Measurements from ENCODE around the gene POLR2A. TPM values are rescaled to one million over a fixed set of nuclear protein-coding genes. Genes with fewer than 3 reads are reported as not detected.

Gene POLR2A
- total and polyA plus RNA-seq, 12 donors: 8.4 to 61.7 (median 48.4) TPM

DNA sequence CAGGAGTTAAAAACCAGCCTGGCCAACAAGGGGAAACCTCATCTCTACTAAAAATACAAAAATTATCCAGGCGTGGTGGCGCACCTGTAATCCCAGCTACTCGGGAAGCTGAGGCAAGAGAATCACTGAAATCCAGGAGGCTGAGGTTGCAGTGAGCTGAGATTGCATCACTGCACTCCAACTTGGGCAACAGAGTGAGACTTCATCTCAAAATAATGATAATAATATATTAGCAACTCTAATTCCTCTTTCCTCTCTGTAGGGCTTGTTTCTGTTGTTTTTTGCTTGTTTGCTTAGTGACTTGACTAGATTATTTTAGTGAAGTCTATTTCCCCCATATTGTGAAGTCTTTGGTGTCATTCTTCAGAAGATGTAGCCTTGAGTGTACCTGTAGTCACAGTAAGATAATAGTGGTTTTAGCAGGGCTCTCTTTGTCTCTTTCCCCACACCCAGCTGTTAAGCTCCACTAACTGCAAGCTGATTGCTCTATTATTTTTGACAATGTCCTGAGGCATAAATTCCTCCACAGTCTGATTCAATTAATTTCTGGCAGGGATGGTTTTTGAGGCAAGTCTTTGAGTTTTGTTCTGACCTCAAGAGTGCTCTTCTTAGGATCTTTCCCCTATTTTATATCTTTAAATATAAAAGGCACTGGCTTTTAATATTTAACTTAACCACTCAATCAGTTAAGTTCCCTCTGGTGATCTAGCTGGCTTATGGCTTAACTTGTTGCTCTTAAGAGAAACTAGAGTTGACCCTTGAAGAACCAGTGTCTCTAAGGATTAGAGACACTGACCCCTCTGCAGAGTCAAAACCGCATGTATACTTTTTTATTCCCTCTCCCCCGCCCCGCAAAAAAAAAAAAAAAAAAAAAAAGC lies 46.1 kb downstream of the POLR2A start:
- Histone ChIP-seq H3K27me3 (no peaks in the 10 kb centered on the region), H3K4me1 (no peaks in the 10 kb centered on the region), H3K9me3 (peaks cover 0 to 32% (median 12%) of the 10 kb centered on the region in 11 donors), H3K27ac (no peak overlapping the region), H3K36me3 (no peaks in the 10 kb centered on the region), H3K4me3 (no peak overlapping the region)
- intact Hi-C loops (cut with DNase I): no loop called here
- ATAC-seq (no peak), DNase-seq (no peak)
- TF ChIP-seq, protein P1, sequence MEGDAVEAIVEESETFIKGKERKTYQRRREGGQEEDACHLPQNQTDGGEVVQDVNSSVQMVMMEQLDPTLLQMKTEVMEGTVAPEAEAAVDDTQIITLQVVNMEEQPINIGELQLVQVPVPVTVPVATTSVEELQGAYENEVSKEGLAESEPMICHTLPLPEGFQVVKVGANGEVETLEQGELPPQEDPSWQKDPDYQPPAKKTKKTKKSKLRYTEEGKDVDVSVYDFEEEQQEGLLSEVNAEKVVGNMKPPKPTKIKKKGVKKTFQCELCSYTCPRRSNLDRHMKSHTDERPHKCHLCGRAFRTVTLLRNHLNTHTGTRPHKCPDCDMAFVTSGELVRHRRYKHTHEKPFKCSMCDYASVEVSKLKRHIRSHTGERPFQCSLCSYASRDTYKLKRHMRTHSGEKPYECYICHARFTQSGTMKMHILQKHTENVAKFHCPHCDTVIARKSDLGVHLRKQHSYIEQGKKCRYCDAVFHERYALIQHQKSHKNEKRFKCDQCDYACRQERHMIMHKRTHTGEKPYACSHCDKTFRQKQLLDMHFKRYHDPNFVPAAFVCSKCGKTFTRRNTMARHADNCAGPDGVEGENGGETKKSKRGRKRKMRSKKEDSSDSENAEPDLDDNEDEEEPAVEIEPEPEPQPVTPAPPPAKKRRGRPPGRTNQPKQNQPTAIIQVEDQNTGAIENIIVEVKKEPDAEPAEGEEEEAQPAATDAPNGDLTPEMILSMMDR (IDR thresholded peaks at IDR 0.05): no peak
- WGBS, 2 donors: 88 to 92% methylated on average over 6 of the region's 6 CpGs

DNA sequence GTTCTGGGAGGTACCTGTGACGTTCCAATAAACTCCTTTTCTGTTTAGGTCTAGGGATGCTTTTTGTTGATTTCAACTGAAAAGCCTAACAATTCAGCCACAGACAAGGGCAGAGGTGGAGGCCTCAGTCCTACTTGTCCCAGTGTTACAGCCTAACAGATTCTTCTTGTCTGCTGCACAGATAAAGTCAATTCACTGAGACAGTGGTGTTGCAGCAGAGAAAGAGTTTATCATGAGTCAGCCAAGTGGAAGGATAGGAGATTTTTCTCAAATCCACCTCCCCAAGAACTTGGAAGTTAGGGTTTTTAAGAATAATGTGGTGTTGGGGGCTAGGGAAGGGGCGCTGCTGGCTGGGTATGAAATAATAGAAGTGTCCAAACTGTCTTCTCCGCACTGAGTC lies 53.9 kb downstream of the POLR2A start:
- Histone ChIP-seq H3K9me3 (peaks cover 0 to 17% (median 0%) of the 10 kb centered on the region in 11 donors), H3K4me1 (no peaks in the 10 kb centered on the region), H3K27me3 (no peaks in the 10 kb centered on the region), H3K4me3 (no peak overlapping the region), H3K36me3 (no peaks in the 10 kb centered on the region), H3K27ac (no peak overlapping the region)
- DNase-seq (no peak), ATAC-seq (no peak)
- intact Hi-C loops (cut with DNase I): no loop called here
- WGBS, 2 donors: 76 to 89% methylated on average over 3 of the region's 3 CpGs
- TF ChIP-seq, protein P1 (IDR thresholded peaks at IDR 0.05): no peak

DNA sequence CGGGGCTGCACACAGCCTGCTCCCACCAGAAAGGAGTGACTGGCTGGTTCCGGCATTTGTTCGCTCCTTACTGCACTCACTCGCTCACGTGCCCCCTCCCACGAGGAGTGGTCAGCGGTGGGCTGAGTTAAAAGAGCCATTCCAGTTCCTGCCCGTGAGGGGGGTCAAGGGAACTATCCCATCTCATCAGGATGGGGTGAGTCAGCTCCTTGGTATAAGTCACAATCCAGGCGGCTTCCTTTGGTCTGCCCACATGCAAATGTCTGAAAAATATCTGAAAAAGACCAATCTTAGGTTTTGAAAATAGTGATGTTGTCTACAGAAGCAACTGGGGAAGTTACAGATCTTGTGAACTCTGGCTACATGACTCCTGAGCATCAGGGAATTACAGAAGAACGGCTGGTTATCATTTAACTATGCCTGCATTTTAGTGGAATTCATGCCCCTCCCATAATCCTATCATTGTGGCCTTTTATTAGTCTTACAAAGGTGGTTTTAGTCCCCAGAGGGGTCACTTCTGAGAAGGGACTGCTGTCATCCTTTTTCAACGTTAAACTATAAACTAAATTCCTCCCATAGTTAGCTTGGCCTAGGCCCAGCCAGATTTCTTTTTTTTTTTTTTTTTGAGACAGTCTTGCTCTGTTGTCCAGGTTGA lies 54.9 kb downstream of the POLR2A start:
- peaks cover 0 to 2% (median 0%) of the 10 kb centered on the region in 9 donors for H3K4me1 ChIP-seq
- WGBS, 2 donors: 69 to 75% methylated on average over 11 of the region's 11 CpGs
- no peak overlapping the region for H3K27ac ChIP-seq
- ATAC-seq: no peak
- DNase-seq: no peak
- no peak overlapping the region for H3K4me3 ChIP-seq
- H3K9me3 ChIP-seq: peaks cover 0 to 17% (median 0%) of the 10 kb centered on the region in 11 donors
- intact Hi-C loops (cut with DNase I): no loop called here
- no peaks in the 10 kb centered on the region for H3K27me3 ChIP-seq
- H3K36me3 ChIP-seq: no peaks in the 10 kb centered on the region
- TF ChIP-seq, protein P1 (IDR thresholded peaks at IDR 0.05): no peak

DNA sequence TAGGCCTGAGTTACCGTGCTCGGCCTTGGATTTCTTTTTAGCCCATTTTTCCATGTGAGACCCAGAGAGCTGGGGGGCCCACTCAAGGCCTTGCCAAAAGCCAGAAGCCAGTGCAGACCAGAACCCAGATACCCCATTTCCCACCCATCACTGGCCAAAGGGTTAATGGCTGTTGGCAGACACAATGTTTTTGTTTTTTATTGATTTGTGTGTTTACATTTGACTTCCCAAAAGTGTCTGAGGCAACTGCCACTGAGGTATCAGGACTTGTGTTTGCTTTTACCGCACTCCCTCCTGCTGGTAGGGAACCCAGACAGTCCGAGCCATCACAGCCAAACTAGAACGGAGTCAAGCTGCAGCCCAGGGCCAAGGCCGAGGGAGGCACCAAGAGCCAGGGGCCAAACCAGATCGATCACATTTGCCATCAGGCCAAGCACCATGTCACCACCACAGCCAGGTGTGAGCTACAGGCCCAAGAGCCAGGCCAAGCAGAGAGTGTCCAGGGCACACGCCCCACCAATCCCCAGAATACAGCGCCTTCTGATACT lies 57.0 kb downstream of the POLR2A start:
- Histone ChIP-seq H3K27me3 (no peaks in the 10 kb centered on the region), H3K27ac (no peak overlapping the region), H3K9me3 (peaks cover 0 to 17% (median 0%) of the 10 kb centered on the region in 11 donors), H3K4me1 (peaks cover 0 to 17% (median 5%) of the 10 kb centered on the region in 9 donors), H3K4me3 (no peak overlapping the region), H3K36me3 (no peaks in the 10 kb centered on the region)
- ATAC-seq (no peak), DNase-seq (no peak)
- intact Hi-C loops (cut with DNase I): no loop called here
- 93 to 97% methylated on average over 9 of the region's 9 CpGs for WGBS, 2 donors
- TF ChIP-seq, protein P1 (IDR thresholded peaks at IDR 0.05): no peak
